ENCODE data around the gene FUCA2.
"Not testable (repeated sequence)": the region's sequence is repeated elsewhere in the genome, so short reads cannot be mapped to it uniquely, and the experiment has no call there.

Gene FUCA2

GRCh38 chr6:143490775-143491174 lies 20.7 kb downstream of the FUCA2 start:
- no peak for DNase-seq

- no peak for DNase-seq
Measured at GRCh38 chr6:143490244-143490643, 21.3 kb downstream of the FUCA2 start.

DNA sequence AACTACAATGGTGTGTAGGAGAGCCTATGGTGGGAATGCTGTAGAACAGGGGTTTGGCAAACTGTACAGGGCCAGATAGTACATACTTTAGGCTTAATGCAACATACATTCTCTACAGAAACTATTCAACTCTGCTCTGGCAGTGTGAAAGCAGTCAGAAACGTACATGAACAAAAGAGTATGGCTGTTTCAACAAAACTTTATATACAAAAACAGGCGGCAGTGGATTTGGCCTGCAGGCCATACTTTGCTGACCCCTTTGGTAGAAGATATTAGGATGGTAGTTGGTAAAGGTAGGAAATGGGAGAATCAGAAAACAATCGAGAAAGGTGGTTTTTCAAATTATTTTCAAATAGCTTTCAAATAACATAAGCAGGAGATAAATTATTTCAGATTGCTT lies 24.8 kb downstream of the FUCA2 start:
- no peak for DNase-seq

DNA sequence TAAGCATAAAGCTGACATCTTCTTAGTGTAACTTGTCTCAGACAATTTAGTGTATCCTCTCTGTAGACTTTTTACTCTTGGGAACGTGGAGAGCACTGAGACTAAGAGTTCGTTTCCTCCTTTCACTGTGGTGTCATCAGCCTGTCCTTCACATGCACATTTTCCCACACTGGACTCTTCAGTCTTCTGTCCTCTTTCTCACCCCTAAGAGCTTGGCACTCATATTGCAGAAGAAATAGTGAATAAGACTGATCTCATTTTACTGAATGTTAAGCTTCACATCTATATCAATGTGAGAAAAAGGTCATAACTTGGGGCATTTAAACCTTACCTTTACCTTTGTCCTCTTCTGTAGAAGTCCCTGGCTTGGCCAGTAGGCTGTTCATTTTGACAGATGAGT lies 25.6 kb downstream of the FUCA2 start:
- no peak for DNase-seq

DNA sequence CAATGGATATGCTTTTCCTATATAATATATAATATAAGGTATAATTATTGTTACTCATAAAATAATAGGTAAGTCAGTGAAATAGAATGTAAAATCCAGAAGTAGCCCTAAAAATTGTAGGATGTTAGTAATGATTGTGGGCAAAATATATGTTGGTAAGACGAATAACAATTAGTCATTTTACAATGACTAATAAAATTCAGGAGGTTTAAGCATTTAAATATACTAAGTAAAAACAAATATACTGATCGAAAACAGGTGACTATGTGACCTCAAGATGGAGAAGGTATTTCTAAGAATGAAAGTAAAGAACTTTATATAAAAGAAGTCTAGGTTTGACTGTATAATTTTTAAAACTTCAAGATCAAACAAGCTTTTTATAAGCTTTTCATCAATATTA lies 28.9 kb downstream of the FUCA2 start:
- no peak for DNase-seq

DNA sequence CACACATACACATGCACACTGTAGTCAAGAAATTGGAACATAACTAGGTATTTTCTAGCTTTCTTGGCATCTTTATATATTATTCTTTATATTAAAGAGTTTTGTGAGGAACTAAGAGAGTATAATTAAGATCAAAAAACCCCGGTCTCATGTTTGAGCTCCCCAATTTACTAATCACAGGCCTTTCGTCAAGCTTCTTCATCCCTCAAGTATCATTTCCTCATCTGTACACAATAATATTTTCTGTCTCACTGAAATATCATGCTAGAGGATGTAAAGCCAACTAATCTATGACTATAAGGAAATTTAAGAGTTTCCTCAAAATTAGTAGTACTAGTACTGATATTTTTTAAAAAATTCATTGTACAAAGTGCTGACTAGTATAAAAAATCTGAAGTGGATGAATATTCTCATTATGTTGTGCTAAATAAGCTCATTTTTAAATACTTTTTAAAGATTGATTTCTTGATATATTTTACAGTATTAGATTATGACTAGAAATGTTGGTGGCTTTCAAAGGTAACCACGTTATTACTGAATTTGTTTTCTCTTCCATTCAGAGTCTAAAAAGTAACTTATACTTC lies 32.9 kb downstream of the FUCA2 start:
- DNase-seq: no peak

DNA sequence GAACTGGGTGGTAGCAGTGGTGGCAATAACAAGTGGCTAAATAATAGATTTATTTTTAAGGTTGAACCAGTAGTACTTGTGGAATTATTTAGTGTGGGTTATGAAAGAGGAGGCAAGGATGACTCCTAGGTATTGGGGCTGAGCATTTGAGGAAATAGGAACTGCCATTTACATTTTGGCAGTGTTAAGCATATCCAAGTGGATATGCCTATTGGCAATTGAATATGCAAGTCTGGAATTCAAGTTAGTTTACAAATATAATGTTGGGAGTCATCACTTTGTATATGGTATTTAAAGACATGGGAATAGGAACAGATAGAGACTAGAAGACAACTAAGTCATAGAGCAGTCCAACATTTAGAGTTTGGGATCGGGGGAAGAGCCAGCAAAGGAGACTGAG lies 35.0 kb downstream of the FUCA2 start:
- DNase-seq: no peak

- no peak for DNase-seq
Measured at GRCh38 chr6:143471822-143472221, 39.7 kb downstream of the FUCA2 start.

DNA sequence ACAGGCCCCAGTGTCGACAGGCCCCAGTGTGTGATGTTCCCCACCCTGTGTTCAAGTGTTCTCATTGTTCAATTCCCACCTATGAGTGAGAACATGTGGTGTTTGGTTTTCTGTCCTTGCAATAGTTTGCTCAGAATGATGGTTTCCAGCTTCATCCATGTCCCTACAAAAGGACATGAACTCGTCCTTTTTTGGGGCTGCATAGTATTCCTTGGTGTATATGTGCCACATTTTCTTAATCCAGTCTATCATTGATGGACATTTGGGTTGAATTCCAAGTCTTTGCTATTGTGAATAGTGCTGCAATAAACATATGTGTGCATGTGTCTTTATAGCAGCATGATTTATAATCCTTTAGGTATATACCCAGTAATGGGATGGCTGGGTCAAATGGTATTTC lies 42.7 kb downstream of the FUCA2 start:
- not testable (repeated sequence) for DNase-seq

DNA sequence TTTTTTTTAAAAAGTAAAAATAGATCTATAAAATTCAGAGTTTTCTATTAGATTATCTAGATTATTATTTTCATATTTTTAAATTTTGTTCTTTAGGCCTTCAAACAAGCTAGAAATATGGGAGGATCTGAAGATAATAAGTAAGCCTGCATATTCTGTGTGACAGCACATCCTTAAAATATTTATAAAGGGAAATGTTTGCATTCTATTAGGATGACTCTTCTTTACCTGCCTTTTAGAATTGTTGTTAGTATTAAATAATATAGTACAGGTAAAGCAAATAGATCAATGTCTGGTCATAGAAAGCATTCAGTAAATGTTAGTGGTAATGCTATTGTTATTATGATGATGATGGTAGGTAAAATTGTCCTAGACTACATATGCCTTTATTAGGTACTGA lies 43.5 kb downstream of the FUCA2 start:
- no peak for DNase-seq

GRCh38 chr6:143465546-143465945 lies 46.0 kb downstream of the FUCA2 start:
- DNase-seq: no peak

DNA sequence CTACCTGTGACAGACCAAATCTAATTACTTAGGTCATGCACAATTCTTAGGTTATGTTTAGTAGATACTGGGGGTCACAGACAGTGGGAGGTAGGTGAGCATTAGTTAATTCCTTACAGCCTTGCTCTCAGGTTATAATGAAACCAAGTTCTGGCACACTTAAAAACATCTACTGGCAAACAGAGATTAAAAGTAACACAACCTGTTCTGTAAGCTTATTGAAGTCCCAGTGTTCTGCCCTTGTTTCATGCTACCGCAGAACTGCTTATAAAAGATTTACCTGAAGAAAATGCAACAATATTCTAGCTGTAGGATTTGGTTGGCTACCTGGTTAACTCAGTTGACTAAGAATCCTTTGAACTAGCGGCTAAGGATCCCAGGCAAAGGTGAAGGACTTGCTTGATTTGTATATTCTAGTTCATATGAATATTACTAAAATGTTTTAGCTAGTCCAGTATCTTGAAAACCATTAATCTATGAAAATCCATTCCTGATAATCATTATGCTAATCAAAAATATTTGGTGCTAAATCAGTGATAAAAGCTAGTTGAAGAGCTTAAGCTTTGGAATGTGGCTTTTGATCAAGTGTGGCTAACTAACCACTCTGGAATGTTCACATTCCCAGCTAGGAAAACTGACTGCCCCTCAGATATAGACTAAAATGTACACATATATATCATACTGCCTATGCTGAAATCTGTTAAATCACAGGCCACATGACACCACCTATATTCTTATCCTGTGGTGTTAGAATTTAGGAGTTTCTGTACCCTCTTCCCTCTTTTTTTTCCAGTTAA lies 53.8 kb downstream of the FUCA2 start:
- no peak for DNase-seq

- no peak for DNase-seq
Measured at GRCh38 chr6:143451531-143451930, 60.0 kb downstream of the FUCA2 start.

DNA sequence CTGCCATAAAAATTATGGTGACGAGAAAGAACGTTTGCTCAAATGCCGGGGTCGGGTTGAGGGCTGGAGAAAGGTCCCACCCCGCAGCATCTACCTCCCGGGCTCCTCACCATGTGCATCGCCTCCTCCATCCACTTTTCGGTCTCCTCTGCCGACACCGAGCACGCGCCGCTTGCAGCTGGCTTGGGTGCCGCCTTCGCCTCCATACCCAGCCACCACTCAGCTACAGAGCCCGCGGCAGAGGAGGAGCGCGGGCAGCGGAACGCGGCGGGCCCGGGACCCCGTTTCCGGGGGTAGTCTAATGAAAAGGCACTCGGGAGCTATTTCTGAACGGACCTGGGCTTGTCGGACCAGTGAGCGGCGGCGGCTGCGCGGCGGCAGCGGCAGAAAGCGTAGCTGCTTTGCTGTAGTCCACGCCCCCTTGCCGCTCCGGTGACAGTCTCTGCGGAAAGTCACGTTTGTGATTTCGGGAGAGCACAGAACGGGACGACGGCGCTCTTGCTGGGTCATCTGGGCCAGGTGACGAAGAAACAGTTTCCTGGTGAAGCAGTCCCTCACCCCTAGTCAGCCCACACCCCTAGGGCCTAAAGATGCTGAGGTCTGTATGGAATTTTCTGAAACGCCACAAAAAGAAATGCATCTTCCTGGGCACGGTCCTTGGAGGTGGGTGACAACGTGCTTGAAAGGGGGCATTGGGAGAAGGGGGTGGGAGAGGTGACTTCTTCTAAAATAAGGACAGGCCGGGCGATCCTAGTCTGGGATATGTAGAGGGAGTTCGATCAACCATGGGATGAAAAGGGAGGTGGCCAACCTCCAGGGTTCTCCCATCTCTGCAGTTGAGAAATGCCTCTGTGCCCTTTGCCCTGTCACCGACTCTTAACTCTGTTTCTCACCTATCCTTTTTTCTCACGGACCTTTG lies 60.8 kb downstream of the FUCA2 start, which contains the start of the genes ADAT2 and PEX3:
Gene ADAT2, minus strand, starts transcription at position 243 of the 919 bp plus-strand sequence. Its CDS starts 37 bp downstream, at position 206.
Gene PEX3, plus strand, starts transcription at position 353 of the 919 bp plus-strand sequence. Its CDS starts 238 bp downstream, at position 591.
- peak; percentile 93 for DNase-seq

GRCh38 chr6:143449714-143450452 lies 61.6 kb downstream of the FUCA2 start:
- DNase-seq: peak; percentile 38

DNA sequence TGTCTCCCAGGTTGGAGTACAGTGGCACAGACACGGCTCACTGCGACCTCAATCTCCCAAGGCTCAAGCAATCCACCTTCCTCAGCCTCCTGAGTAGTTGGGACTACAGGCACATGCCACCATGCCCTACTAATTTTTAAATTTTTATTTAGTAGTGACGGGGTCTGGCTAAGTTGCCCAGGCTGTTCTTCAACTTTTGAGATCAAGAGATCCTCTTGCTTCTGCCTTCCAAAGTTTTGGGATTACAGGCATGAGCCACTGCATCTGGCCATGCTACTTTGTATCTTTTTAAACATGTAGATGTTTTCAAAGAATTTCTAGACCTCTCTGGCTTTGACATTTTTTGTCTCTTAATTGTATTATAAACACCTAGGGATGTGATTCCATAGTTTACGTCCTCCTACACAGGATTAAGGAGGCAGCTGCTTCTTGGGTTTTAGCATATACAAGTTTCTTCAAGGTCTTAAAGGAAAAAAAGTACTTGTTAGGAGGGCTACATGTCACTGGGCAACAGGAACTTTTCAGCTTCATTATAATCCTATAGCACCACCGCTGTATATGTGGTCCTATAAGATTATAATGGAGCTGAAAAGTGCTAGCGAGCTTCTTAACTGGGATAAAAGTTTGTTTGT lies 62.3 kb downstream of the FUCA2 start:
- no peak for DNase-seq

GRCh38 chr6:143447865-143448264 lies 63.7 kb downstream of the FUCA2 start:
- not testable (repeated sequence) for DNase-seq

Data from CD4-positive, alpha-beta T cell treated with Interleukin-15 for 1 hour (primary cell).